HG03159 (cell line): ENCODE data around the gene CCND1.
A peak's percentile ranks its signal among the peaks of the same experiment; 100 is the strongest.

Experiments
- ATAC-seq: cut with Tn5 transposase; IDR thresholded peaks from one replicate; pipeline ENCODE4 v1.9.1; 2021; ENCODE audit warnings: mild to moderate bottlenecking, moderate library complexity; ENCODE audit not compliant: unreplicated experiment

Gene CCND1

DNA sequence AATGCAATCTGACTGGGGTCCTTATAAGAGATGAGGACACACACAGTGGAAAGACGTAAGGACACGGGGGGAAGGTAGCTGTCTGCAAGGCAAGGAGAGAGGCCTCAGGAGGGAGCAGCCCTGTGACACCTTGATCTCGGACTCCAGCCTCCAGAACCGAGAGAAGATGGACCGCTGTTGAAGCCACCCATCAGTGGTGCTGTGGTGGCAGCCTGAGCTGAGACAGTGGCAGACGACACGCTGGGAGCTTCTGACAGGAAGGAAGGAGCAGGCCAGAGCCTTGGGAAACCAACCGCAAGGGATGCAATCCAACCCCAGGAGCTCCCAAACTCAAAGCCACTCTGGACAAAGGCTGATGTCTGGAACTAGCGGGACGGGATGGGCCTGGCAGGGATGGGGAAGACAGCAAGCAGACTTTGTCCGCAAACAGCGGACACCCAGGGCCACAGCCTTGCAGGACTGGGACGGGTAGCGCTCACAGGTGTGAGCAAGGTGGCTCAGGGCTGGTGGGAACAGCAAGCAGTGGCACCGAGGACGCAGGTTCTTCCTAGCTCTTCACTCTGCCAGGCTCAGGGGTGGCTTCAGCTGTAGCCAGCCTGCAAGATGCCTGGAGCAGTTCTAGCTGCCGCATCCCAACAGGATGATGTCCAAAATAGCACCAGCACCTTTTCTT is 23.3 kb downstream of the CCND1 start:
- ATAC-seq = no peak

DNA sequence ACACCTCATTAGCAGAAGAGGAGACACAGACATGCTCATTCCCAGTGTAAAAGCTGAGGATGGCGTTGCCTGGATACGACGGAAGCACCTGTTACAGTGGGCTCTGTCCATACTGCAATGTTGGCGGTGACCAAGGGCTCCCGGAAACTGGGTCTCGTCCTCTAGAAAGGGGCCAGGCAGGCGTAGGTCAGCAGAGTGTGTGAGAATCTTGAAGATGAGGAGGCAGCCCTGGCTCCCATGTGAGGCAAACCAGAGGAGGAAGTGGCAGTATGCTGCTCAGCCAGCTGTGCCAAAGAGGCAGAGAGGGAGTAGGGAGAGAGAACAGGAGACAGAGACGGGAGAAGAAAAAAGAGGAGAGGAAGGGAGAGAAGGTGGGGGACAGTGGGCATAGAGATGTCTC is 23.9 kb downstream of the CCND1 start:
- ATAC-seq = no peak

DNA sequence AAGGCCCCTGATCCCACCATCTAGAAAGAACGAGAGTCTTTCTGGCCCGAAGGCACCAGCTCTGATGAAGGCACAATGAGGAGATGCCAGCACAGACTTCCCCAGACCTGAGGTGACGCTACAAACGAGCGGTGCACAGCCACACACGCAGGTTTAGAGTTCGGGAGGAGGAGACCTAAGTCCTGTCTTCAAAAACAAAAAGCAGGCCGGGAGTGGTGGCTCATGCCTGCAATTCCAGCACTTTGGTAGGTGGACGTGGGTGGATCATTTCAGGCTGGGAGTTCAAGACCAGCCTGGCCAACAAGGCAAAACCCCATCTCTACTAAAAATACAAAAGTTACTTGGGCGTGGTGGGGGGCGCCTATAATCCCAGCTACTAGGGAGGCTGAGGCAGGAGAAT is 24.7 kb downstream of the CCND1 start:
- ATAC-seq = no peak

DNA sequence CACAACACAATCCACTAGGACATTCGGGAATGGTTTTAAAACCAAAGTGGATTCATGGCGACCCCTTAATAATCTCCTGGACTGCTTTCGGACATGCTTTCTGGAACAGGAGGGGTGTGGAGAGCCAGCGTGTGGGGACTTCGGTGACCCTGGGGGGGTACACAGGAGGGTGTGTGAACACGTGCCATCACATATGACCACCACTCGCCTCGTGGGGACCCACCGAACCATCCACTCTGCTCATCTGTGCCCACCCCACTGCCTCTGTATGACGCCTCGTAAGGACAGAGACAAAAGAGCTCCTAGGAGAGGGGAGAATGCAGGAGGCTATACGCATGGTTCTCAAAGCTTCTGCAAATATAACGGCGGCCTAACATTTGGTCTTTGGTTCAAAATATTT is 25.3 kb downstream of the CCND1 start:
- no peak for ATAC-seq

DNA sequence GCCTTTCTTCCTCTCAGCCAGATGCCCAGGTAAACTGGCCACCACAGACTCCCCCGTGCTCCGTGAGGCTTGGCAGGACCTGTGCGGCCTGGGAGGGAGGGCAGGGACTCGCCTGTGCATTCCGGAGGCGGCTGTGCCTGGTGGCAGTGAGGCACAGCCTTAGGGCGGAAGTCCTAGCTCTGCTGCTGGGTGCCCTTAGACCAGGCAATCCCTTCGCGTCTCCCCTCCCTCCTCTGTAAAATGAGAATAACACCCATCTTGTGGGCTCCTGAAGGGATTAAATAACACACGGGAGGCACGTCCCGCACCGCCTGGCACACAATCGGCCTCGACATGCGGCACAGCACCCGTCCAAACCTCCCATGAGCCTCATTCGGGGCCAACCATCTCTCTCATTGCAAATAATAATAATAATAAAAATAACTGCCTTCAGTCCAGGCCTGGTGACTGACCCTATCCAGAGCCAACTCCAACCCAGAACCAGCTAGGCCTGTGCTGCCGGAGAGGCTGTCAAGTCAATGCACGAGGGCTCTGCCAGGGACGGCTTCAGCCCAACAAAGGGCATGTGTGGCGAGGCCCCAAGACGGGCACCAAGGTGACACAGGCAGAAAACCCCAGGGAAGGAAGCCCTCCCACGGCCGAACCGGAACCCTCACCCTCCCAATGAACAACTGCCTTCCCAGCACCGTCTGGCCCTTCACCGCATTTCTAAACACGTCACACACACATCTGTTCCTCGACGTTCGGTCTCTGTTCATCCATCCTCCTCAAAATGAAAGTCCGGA is 26.0 kb downstream of the CCND1 start:
- ATAC-seq = no peak

DNA sequence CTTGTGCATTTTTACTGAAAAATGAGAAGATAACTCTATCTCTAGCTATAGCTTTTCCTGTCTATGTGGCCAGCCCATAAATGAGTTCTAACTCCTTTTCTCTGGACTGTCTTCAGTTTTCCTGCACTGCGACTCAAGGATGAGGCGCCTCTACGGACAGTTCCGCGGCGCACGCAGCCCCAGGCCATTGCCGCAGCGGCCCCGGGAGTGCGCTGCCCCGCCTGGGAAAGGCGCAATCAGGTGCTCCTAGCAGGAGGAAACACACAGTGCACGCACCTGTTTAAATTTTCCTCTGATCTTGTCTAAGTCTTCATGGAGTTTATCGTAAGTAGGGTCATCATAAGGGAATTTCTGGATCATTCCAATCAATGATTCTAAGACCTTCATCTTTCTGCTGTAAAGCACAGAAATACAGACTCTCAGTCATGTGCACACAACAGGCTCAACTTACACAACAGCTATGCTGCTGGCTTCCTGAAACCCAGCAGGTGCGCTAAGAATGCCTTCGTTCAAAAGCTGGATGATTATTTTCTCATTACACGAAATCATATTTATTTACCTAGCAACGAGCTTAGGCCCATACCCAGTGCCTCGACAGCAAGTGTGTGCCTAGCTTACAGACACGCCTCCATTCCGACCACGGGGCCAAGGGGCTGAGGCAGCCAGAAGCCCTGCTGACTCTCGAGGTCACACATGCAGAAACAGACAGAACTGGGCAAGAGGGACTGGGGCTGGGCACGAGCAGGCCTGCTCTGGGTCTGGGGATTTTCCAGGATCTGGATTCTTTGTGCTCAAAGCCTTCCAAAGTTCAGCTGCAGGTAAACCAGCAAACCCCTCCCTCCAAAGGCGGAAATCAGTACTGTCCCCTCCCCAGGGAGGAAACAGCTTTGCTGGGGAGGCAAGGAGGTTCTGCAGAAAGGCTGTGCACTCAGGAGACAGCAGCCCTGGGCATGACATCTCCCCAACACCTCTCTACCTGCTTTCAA is 27.0 kb downstream of the CCND1 start:
- ATAC-seq = no peak

DNA sequence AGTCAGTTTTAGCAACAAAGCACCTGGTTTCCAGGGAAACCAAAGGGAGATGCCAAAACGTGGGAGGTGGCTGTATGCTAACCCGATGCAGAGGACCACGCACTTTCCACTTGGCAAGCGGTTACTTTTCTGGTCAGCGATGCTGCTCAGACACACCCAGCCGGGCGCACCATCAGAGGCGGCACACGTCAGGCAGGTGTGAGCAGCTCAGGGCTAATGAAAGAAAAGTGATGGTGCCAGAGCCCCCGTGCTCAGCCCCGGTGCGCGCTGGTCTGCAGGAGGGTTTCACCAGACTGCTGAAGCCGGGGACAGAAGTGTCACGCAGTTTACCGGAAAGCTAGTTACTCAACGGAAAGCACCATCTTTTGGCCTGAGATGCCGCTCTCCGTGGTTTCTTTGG is 28.5 kb downstream of the CCND1 start:
- no peak for ATAC-seq

DNA sequence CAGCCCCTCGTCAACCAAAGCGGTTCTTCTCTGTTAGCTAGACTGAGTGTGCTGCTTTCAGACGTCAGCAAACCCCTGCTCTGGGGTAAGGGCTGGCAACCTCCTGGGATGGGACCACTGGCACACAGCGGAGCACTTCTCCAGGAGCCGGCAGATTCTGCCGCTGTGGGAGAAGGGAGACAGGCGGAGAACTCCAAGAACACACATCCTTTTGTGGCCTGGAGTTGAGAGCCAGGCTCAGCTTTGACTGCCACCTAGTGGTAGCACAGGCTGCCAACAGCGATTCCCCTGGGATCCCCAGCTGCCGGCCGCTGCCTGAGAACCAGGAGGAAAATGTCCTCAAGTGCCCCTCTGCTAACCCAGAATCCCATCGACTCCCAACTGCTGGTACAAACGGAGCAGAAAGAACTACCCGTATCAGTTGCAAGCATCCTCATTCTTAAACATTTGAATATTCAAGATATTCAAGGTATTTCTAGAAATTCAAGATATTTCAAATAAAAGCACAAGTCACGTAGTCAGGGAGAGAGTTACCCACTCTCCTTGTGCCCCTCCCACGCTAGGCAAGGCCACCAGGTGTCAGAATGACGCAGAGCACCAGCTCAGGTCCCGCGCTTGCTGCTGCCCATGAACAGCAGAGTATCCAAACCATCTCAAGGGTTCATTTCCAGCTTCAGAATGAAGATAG is 29.3 kb downstream of the CCND1 start:
- ATAC-seq = no peak

DNA sequence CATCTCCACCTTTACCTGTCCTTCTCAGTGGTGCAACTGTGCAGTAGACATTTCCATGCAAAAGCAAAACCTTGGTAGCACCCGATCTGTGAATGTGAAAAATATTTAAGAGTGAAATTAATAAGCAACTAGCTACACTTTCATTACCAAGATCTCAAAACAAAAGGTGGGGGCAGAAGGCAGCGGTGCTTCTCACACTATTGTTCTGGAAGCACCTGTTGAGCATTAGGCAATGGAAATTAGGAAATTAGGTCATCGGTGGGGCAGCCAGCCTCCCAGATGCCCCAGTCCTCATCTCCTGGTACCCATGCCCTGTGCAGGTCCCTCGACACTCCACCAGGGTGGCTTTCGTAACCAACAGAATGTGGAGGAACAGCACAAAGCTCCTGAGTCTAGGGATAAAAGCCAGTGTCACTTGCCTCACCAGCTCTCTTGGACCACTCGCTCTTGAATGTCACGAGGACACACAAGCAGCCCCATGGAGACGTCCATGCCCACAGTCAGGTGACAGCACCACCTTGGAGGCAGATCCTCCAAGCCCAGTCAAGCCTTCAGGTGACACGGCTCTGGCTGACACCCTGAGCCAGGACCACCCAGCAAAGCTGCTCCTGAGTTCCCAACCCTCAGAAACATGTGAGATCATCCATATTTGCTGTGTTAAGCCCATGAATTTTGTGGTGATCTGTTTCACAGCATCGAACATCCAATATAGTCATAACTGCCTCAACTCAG is 30.9 kb downstream of the CCND1 start:
- ATAC-seq = no peak

DNA sequence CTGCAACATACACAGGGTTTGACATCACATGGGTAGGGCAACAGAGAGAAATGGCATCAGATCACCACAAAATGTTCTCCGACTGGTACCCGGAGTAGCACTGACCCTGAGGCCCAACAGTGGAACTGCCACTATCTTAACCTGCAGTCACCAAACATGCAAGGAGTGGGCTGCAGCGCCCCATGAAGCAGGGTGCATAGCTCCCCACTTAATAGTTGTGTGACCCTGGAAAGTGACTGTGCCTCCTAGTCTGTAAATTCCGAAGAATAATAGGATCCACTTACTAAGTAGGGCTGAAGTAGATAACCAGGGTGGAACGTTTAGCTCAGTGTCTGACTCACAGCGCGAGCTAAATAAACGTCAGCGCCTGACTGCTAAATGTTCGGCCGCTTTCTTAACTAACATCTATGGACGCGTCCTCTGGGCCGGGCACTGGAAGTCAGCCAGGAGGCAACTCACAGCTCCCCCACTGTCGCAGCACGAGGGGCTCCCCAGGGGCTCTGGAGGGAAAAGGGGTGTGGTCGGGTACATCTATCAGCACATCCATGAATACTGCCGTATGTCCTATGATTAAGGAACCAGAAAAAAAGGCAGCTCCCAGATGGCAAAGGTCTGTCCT is 33.4 kb downstream of the CCND1 start:
- peak; percentile 6 for ATAC-seq

DNA sequence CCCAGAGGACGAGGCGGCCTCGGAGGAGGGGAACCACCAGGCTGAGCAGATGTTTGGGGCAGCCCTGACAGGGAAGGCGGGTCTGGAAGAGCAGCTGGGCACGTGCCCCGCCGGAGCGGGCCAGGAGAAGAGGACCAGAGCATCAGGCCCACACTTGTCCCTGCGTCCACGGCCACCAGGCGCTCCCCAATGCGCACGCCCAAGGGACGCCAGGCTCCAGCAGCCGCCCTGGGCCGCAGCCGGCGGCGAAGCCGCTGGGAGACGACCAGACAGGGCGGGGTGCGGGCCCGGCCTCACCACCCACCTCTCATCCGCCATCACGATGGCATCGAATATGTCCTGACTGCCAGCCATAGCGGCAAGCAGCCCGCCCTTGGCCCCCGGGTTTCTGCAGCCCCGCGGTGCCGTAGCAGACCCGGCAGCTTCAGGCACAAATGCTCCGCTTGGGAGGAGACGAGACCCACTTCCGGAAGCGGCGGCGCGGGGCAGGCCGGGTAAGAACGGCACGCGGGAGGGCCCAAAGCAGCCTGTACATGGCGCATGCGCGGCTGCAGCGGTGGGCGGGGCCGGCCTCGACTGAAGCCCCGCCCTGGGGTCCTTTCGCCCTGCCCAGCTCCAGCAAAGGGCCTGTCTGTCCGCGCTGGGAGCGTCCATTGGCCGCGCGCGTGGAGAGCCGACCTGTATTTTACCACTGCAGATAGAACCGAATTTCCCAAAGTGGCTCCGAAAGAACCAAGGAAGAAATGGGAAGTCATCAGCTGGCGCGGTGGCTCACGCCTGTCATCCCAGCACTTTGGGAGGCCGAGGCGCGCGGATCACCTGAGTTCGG is 34.1 kb downstream of the CCND1 start, which contains the start of gene LTO1:
Gene LTO1, minus strand, starts transcription at position 468 of the 829 bp plus-strand sequence. Its CDS starts 114 bp downstream, at position 354.
- ATAC-seq = peak; percentile 90

DNA sequence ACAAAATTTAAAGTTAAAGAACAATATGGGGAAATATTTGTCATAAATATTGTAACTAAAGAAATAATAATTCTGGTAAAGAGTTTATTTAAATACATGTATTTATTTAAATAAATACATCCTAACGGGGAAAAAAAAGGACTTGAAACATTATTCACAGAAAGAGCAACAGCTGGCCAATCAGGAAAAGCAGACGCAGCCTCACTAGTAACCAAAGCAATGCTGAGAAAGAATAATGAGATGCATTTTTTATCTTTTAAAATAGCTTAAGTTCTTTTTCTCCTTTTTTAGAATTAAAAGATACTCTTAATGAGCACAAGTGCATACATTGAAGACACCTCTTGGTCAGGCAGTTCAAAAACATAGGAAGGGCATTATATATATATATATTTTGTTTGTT is 36.8 kb downstream of the CCND1 start:
- no peak for ATAC-seq

DNA sequence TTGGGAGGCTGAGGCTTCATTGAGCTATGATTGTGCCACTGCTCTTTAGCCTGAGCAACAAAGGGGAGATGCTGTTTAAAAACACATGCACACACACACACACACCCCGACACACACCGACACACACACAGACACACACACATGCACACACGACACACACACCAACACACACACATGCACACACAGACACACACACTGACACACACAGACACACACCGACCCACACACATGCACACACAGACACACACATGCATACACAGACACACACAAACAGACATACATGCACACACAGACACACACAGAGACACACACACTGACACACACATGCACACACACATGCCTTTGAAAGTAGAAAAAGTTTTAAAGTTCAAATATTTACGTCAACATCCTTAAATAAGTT is 39.7 kb downstream of the CCND1 start:
- ATAC-seq = no peak

DNA sequence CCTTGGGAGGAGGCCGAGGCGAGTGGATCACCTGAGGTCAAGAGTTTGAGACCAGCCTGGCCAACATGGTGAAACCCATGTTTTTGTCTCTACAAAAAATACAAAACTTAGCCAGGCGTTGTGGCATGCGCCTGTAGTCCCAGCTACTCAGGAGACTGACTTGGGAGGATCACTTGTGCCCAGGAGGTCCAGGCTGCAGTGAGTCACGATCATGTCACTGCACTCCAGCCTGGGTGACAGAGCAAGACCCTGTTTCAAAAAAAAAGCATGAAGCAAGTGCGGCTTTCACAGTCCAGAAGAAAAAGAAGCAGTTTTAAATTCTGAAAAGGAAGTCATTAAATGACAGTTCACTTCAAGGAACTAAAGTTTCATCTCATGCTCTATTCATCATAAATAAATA is 41.3 kb downstream of the CCND1 start:
- ATAC-seq = no peak

DNA sequence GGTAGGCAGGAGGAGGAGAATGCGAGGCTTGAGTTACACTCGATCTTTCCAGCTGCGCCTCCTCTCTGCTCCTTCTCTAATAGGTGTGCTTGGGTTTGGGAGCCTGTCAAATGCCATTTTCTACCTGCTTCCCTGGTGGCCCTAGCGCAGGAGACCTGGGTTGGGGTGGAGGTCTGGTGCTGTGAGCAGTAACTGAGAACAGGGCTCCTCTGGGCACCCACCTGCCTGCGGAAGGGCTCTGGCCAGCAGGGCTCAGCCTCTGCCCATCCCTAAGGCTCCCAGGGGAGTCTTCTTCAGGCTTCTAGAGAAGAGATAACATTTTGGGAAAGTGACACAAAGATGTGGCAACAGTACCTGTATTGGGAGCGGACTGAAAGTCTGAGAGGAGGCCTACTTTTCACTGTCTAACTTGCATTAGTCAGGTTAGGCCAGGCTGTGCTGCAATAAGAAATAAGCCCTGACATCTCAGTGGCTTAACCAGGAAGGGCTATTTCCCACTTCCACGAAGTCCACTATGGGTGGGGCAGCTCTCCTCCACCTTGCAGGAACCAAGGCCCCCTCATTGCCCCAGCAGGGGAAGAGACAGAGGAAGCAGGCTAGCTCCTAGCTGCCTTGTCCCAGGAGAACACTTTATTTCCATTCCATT is 41.8 kb downstream of the CCND1 start:
- no peak for ATAC-seq

DNA sequence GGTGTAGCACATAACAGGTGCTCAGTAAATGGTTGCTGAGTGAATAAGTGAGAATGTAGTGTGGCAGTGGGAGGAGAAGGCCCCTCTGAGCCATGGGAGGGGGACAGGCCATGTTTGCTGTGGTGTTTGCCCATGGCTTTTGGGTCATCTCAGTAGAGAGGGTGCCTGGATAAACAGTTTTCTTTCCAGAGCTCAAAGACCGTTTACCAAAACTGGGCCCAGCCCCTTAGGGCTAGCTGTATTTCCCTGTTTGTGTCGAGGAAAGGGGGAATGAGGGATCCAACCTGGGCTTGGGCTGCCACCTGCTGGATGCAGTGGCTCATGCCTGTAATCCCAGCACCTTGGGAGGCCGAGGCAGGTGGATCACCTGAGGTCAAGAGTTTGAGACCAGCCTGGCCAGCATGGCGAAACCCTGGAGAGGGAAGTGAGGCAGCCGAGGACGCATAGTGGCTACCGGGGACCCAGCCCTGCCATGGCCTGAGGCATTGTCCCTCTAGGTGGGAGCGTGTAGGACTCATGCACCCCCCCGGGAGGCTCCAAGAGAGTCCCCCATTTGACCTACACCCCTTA is 42.9 kb downstream of the CCND1 start:
- no peak for ATAC-seq

DNA sequence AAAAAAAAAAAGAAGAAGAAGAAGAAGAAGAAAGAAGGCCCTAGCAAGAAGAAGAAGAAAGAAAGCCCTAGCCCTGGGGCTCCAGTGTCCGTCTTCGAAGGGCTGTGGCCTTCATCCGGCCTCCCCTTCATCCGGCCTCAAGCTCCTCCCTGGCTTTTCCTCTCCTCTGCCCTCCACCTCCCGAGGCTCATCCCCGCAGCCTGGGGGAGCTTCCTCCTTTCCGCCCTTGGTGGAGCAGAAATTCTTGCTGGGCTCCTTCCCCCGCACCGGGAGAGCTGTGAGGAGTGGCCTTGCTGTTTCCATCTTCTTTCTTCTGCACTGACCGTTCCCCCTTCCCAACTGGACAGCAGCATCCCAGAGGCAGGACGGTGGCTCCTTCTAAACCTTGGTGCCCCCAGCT is 43.7 kb downstream of the CCND1 start:
- no peak for ATAC-seq

DNA sequence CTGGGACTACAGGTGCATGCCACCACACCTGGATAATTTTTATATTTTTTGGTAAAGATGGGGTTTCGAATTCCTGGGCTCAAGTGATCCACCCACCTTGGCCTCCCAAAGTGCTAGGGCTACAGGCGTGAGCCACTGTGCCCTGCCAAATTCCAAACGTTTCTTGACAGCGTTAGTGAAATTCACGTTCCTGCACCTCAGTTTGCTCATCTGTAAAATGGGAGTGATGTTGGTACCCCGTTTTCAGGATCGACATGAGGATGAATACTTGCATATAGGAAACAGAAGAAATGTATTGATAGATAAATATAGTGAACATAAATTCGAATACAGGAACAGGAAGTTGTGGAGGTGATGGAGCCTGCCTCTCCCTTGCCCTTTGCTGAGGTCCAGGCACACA is 44.4 kb downstream of the CCND1 start:
- ATAC-seq = no peak
